ENCODE results near the gene SLC9C1. TPM values are rescaled to one million over a fixed set of nuclear protein-coding genes. Genes with fewer than 3 reads are reported as not detected.

SLC9C1 gene
- total and polyA plus RNA-seq, 2 of the 4 experiments (the other 2 are of a cell fraction), result not detected

DNA sequence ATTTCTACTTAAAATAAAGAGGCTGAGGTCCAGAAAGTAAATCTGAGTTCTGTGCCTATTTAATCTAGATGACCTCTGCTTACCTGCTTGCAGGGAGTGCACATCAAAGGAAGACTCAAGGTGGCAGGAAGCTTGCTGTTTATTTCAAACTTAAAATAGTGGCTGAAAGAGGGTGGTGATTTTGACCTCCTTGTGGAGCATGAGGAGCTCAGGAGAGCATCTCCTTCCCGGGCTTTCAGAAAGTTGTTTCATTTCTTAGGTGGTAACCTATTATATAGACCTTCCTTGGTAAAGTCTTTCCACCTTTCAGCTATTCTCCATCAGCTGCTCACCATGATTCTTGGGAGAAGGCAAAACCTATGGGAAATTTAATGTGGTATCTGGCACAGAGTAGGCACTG is 161.5 kb downstream of the SLC9C1 start:
- H3K4me1 ChIP-seq (ENCODE audit: control insufficient read depth, insufficient read depth, low read length), result 0 out of 2 replicates have a peak, but pooled peaks cover 1% of the 10 kb centered on the region
- WGBS, 2 experiments (ENCODE audit: extremely low coverage in 2 of 2, insufficient read length in 1 of 2), result no CpG with 5 or more reads among the region's 1 CpG
- intact Hi-C loops (cut with micrococcal nuclease), result no loop called here

More for the DNA sequence above, 161.5 kb downstream of the SLC9C1 start:
- Histone ChIP-seq H3K14ac (replicated peaks; ENCODE audit: low read depth, low read length) (no peak overlapping the region), H3K9me1 (ENCODE audit: insufficient read depth, low read length) (peaks cover 3% of the 10 kb centered on the region; the same call in 1 of the 2 replicates), H4K5ac (ENCODE audit: low read depth, low read length) (no peak overlapping the region), H2BK15ac (ENCODE audit: low read depth, low read length) (no peak overlapping the region), H3K79me1 (ENCODE audit: low read depth in 1 of 2, low read length in 2 of 2) (no peaks in the 10 kb centered on the region), H4K8ac (ENCODE audit: low read depth in 2 of 2, low read length in 2 of 2) (no peak overlapping the region), H3K36me3 (ENCODE audit: control insufficient read depth, insufficient read depth, low read length) (no peaks in the 10 kb centered on the region; the same call in 1 of the 2 replicates), H3K9ac (ENCODE audit: low read depth, low read length) (no peak overlapping the region), H2BK120ac (ENCODE audit: low read depth, low read length) (no peak overlapping the region), H2BK5ac (ENCODE audit: low read depth, low read length, poor library complexity, severe bottlenecking) (no peak overlapping the region), H4K20me1 (ENCODE audit: insufficient read depth, low read length) (no peaks in the 10 kb centered on the region), H3K18ac (ENCODE audit: low read depth, low read length) (no peak overlapping the region), H3K27me3 (ENCODE audit: control insufficient read depth, insufficient read depth, low read length) (no peaks in the 10 kb centered on the region), H4K91ac (ENCODE audit: insufficient read depth, low read depth, low read length) (no peak overlapping the region), H2AK5ac (ENCODE audit: low read depth, low read length) (no peak overlapping the region), H3K9me3 (ENCODE audit: control insufficient read depth, insufficient read depth, low read length) (no peaks in the 10 kb centered on the region), H2BK20ac (ENCODE audit: low read depth, low read length) (no peak overlapping the region), H3K27ac (ENCODE audit: insufficient read depth, low read length) (no peak overlapping the region), H3K4me3 (ENCODE audit: insufficient read depth, low read depth, low read length) (no peak overlapping the region), H3K4me2 (ENCODE audit: low read depth, low read length) (no peak overlapping the region), H3K4ac (ENCODE audit: low read depth, low read length) (no peak overlapping the region), H3K23ac (ENCODE audit: low read depth, low read length) (no peak overlapping the region), H3K56ac (ENCODE audit: extremely low read depth, insufficient read depth, low read length) (no peak overlapping the region), H2AK9ac (replicated peaks; ENCODE audit: low read depth, low read length, poor library complexity) (no peak overlapping the region), H2AFZ (replicated peaks; ENCODE audit: low read length, poor library complexity) (no peak overlapping the region)
- no peak for DNase-seq
- POLR2A ChIA-PET (ENCODE audit: unreplicated experiment), result no interaction called here
- BruUV-seq (replicated peaks), result no TSS peak
- TF ChIP-seq MXI1 (IDR thresholded peaks at IDR 0.05; ENCODE audit: borderline replicate concordance, low read depth, low read length) (no peak), CEBPB (IDR thresholded peaks at IDR 0.05; ENCODE audit: low read depth, low read length) (no peak), MAZ (IDR thresholded peaks at IDR 0.05; ENCODE audit: borderline replicate concordance, low read depth, low read length) (no peak), POLR2A (IDR thresholded peaks at IDR 0.05; ENCODE audit: low read depth, low read length) (no peak), SMC3 (IDR thresholded peaks at IDR 0.05; ENCODE audit: low read depth, low read length) (no peak)
- TF ChIP-seq, protein P1, sequence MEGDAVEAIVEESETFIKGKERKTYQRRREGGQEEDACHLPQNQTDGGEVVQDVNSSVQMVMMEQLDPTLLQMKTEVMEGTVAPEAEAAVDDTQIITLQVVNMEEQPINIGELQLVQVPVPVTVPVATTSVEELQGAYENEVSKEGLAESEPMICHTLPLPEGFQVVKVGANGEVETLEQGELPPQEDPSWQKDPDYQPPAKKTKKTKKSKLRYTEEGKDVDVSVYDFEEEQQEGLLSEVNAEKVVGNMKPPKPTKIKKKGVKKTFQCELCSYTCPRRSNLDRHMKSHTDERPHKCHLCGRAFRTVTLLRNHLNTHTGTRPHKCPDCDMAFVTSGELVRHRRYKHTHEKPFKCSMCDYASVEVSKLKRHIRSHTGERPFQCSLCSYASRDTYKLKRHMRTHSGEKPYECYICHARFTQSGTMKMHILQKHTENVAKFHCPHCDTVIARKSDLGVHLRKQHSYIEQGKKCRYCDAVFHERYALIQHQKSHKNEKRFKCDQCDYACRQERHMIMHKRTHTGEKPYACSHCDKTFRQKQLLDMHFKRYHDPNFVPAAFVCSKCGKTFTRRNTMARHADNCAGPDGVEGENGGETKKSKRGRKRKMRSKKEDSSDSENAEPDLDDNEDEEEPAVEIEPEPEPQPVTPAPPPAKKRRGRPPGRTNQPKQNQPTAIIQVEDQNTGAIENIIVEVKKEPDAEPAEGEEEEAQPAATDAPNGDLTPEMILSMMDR (conservative IDR thresholded peaks at IDR 0.05; ENCODE audit: low read depth, low read length), result no peak
- dilution Hi-C loops (cut with HindIII; ENCODE audit: low sequenced_read_pairs, unreplicated experiment), result no loop called here
- CTCF ChIA-PET, result no interaction called here
- in situ Hi-C loops (cut with MboI; ENCODE audit: low sequenced_read_pairs), result loop anchor here (25.0 kb wide), 1 partner anchor 380 kb away; no protein-coding TSS in a partner anchor
- ATAC-seq (ENCODE audit: low read depth), result no peak

All from IMR-90 (cell line).